Astrocyte (in vitro differentiated cells and primary cell): ENCODE measurements around the gene TIMM44. TPM values are rescaled to one million over a fixed set of nuclear protein-coding genes. Genes with fewer than 3 reads are reported as not detected.

Source experiments
- DNase-seq: peaks from one replicate; pipeline ENCODE4 v3.0.0-alpha.2; 2010; ENCODE audit warnings: low read depth
- FAIRE-seq: peaks from 2 replicates; lab custom pipeline; 2011; peaks lifted over from hg19 to GRCh38; lab: Jason Lieb, UNC
- H2AFZ ChIP-seq: 2 replicates; pipeline ENCODE4 v1.6.0; 2012; ENCODE audit warnings: low read depth, low read length, inconsistent platforms
- H3K27ac ChIP-seq: 2 replicates; pipeline ENCODE4 v1.5.1; 2011; ENCODE audit warnings: low read depth, low read length, inconsistent platforms
- H3K27me3 ChIP-seq: 2 replicates; pipeline ENCODE4 v1.6.0; 2011; ENCODE audit warnings: low read length, inconsistent platforms; ENCODE audit not compliant: insufficient read depth
- H3K36me3 ChIP-seq: 2 replicates; pipeline ENCODE4 v1.5.1; 2011; ENCODE audit warnings: low read length, inconsistent platforms; ENCODE audit not compliant: insufficient read depth
- H3K4me1 ChIP-seq: 2 replicates; pipeline ENCODE4 v1.5.1; 2011; ENCODE audit warnings: low read length, inconsistent platforms; ENCODE audit not compliant: insufficient read depth
- H3K4me2 ChIP-seq: 2 replicates; pipeline ENCODE4 v1.6.0; 2012; ENCODE audit warnings: low read length, inconsistent platforms
- H3K4me3 ChIP-seq: 2 replicates; pipeline ENCODE4 v1.5.1; 2011; ENCODE audit warnings: low read depth, mild to moderate bottlenecking, low read length, inconsistent platforms; ENCODE audit not compliant: insufficient read depth
- H3K79me2 ChIP-seq: 2 replicates; pipeline ENCODE4 v1.6.0; 2012; ENCODE audit warnings: mild to moderate bottlenecking, low read length, inconsistent platforms; ENCODE audit not compliant: insufficient read depth
- H3K9ac ChIP-seq: 2 replicates; pipeline ENCODE4 v1.6.0; 2012; ENCODE audit warnings: mild to moderate bottlenecking, low read length, inconsistent platforms
- H3K9me3 ChIP-seq: 2 replicates; pipeline ENCODE4 v1.5.1; 2012; ENCODE audit warnings: low read depth, mild to moderate bottlenecking, low read length, inconsistent platforms; ENCODE audit not compliant: insufficient read depth
- H4K20me1 ChIP-seq: 2 replicates; pipeline ENCODE4 v1.6.0; 2012; ENCODE audit warnings: low read length, inconsistent platforms; ENCODE audit not compliant: insufficient read depth
- H3K27ac Mint-ChIP-seq: one replicate; pipeline ENCODE4 v1.8.0; 2021; ENCODE audit warnings: mild to moderate bottlenecking, mixed read lengths; ENCODE audit not compliant: unreplicated experiment
- H3K27me3 Mint-ChIP-seq: one replicate; pipeline ENCODE4 v1.8.0; 2021; ENCODE audit warnings: low read depth, mixed read lengths; ENCODE audit not compliant: unreplicated experiment
- H3K36me3 Mint-ChIP-seq: one replicate; pipeline ENCODE4 v1.8.0; 2021; ENCODE audit warnings: low read depth, mixed read lengths; ENCODE audit not compliant: unreplicated experiment
- H3K4me1 Mint-ChIP-seq: one replicate; pipeline ENCODE4 v1.8.0; 2021; ENCODE audit warnings: low read depth, mixed read lengths; ENCODE audit not compliant: unreplicated experiment
- H3K4me3 Mint-ChIP-seq: one replicate; pipeline ENCODE4 v1.8.0; 2021; ENCODE audit warnings: mild to moderate bottlenecking, moderate library complexity, mixed read lengths; ENCODE audit not compliant: unreplicated experiment
- H3K9me3 Mint-ChIP-seq: one replicate; pipeline ENCODE4 v1.8.0; 2021; ENCODE audit warnings: mild to moderate bottlenecking, mixed read lengths; ENCODE audit not compliant: unreplicated experiment
- EZH2 ChIP-seq: IDR thresholded peaks from 2 replicates; pipeline ENCODE4 v1.6.1; 2012; ENCODE audit warnings: mild to moderate bottlenecking, low read length, inconsistent platforms; ENCODE audit not compliant: insufficient read depth
- total RNA-seq: library from RNA; stranded (reverse); gene quantifications from 2 replicates; pipeline ENCODE4 v1.2.1, GENCODE V29; 2021
- TF ChIP-seq, protein P1 (sequence below): IDR thresholded peaks from 2 replicates; pipeline ENCODE4 v1.5.1; 2011; ENCODE audit warnings: low read depth, mild to moderate bottlenecking, inconsistent platforms, low read length, moderate library complexity; ENCODE audit not compliant: insufficient read depth

The TIMM44 gene
- total RNA-seq, 1 donor from 2014 or later = 71.1 TPM

DNA sequence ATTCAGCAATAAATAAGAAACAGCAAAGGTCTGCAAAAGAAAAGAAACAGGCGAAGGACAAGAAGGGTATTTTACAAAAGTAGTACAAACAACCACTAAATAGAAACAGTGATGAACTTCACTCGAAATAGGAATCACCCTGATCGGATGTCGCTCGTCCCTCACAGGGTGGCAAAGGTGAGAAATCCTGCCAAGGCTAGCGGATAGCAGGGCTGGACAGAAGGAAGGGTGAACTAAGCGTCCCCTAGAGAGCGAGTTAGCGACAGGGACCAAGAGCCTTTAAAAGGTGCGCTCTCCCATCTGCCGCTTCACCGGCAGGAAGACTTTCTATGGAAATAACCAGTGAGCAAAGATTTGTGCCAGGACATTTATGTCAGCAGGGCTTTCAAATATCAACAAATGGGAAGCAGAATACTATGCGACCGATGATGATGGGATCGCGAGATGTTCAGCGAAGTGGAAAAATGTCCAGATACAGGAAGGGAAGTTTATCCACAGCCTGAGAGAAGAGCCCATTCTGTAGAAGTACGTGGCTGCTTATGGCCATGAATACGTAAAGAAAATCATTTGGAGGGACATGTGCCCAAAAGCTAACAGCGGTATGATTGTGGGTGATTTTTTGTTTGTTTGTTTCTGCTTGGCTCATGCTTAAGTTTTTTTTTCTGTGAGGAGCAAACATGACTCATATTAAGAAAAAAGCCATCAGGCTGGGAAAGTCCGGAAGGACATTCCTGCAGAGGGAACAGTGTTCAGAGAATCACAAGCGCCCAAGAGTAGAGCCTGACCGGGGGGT, 43.1 kb upstream of the TIMM44 start:
- Histone ChIP-seq H3K9ac (peak overlapping the region; percentile 23), H3K4me2 (peak overlapping the region; percentile 60), H3K36me3 (peaks cover 17% of the 10 kb centered on the region), H3K79me2 (peaks cover 81% of the 10 kb centered on the region), H3K27ac (peak overlapping the region; percentile 45), H3K4me1 (peaks cover 31% of the 10 kb centered on the region), H3K27me3 (no peaks in the 10 kb centered on the region), H4K20me1 (peaks cover 96% of the 10 kb centered on the region), H2AFZ (no peak overlapping the region), H3K9me3 (no peaks in the 10 kb centered on the region), H3K4me3 (no peak overlapping the region)
- Mint-ChIP-seq H3K36me3 (peaks cover 17% of the 10 kb centered on the region), H3K27ac (peak overlapping the region; percentile 84), H3K4me3 (peak overlapping the region; percentile 45), H3K4me1 (peaks cover 37% of the 10 kb centered on the region), H3K27me3 (no peaks in the 10 kb centered on the region), H3K9me3 (no peaks in the 10 kb centered on the region)
- DNase-seq (peak; percentile 70), FAIRE-seq (peak; percentile 67)
- TF ChIP-seq EZH2 = no peak
- TF ChIP-seq, protein P1, sequence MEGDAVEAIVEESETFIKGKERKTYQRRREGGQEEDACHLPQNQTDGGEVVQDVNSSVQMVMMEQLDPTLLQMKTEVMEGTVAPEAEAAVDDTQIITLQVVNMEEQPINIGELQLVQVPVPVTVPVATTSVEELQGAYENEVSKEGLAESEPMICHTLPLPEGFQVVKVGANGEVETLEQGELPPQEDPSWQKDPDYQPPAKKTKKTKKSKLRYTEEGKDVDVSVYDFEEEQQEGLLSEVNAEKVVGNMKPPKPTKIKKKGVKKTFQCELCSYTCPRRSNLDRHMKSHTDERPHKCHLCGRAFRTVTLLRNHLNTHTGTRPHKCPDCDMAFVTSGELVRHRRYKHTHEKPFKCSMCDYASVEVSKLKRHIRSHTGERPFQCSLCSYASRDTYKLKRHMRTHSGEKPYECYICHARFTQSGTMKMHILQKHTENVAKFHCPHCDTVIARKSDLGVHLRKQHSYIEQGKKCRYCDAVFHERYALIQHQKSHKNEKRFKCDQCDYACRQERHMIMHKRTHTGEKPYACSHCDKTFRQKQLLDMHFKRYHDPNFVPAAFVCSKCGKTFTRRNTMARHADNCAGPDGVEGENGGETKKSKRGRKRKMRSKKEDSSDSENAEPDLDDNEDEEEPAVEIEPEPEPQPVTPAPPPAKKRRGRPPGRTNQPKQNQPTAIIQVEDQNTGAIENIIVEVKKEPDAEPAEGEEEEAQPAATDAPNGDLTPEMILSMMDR = no peak

DNA sequence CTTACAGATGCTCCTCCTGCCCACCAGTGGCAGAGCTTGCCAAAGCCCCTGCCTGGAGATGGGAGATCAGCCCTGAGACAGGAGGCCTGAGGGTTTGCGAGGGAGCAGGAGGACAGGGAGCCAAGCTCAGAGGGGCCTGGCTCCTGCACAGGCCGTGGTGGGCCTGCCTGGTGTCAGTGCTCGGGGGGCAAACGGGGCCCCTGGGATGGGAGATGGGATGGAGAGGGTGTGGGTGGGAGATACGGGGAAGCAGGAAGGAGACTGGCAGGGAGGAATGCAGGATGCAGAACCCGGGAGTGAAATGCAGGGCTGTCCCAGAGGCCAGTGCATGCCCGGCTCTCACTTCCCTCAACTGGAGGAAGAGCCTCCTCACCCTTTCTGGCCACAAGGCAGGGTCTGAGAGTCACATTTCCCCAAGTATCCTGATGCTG, 42.0 kb upstream of the TIMM44 start:
- Histone ChIP-seq H3K9ac (no peak overlapping the region), H3K4me3 (no peak overlapping the region), H3K79me2 (peaks cover 78% of the 10 kb centered on the region), H2AFZ (no peak overlapping the region), H3K4me1 (peaks cover 31% of the 10 kb centered on the region), H3K36me3 (peaks cover 13% of the 10 kb centered on the region), H3K9me3 (no peaks in the 10 kb centered on the region), H4K20me1 (peaks cover 92% of the 10 kb centered on the region), H3K4me2 (no peak overlapping the region), H3K27me3 (no peaks in the 10 kb centered on the region), H3K27ac (no peak overlapping the region)
- peaks cover 15% of the 10 kb centered on the region for H3K36me3 Mint-ChIP-seq
- H3K4me1 Mint-ChIP-seq = peaks cover 37% of the 10 kb centered on the region
- TF ChIP-seq, protein P1 = no peak
- TF ChIP-seq EZH2 = no peak
- DNase-seq (no peak), FAIRE-seq (no peak)
- no peaks in the 10 kb centered on the region for H3K9me3 Mint-ChIP-seq
- no peak overlapping the region for H3K27ac Mint-ChIP-seq
- H3K27me3 Mint-ChIP-seq = no peaks in the 10 kb centered on the region
- H3K4me3 Mint-ChIP-seq = no peak overlapping the region
